CD4-positive, alpha-beta T cell treated with Interleukin-15 for 4 hours (primary cell): ENCODE results near the gene NT5DC4.

ENCODE experiments used
- DNase-seq: peaks from one replicate; pipeline ENCODE4 v3.0.0-alpha.2; 2020; ENCODE audit warnings: low spot score

NT5DC4 gene

DNA sequence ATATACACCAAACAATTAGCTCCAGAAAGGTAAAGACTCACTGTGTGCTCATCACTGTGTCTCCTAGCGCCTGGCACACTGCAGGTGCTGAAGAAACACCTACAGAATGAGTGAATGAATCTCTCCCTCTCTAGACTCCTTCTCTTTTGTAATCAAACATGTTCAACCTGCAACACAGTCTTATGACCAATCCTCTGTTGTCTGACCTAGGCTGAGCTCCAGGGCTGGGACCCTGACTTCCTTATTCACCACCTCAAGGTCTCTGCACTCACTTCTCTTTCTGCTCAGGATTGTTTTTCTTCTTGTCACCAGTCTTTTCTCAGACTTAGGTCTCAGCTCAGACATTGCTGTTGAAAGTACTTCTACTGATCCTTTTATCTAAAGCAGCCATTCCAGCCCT, 33.7 kb downstream of the NT5DC4 start:
- DNase-seq: no peak

DNA sequence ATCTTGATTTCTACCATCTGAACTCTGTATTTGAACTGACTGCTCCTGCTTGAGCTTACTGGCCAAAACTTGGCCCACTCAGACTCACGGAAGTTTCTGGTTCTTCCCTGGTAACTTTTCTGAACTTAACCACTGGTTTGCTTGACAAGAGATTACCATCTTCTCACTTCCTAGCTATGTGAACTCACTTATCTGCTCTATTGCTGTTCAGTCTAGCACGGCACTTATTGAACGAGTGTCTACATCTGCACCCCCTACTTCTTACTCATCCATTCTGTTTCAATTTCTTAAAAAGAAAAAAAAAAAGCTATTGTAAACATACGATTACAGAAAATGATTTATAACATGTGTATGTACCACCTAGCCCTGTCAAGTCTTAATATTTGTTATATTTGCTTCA, 34.6 kb downstream of the NT5DC4 start:
- DNase-seq: no peak

DNA sequence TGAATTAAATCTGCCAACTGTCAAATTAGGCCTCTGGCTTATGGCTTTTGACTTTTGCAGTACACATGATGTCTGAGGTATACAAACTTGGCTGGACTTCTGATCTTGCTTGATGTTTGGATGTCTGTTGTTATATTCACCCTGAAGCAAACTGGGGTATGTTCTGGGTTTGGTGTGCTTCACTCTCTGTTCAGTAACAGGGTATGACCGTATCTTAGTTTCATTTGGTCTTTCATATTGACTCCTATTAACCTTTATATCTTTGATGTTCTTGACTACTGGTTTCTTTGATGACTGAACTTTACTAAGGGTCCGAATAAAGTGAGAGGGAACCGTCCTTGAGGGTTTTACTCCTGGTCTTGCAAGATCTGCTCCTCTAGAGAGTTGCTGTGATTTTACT, 35.4 kb downstream of the NT5DC4 start:
- DNase-seq: no peak

DNA sequence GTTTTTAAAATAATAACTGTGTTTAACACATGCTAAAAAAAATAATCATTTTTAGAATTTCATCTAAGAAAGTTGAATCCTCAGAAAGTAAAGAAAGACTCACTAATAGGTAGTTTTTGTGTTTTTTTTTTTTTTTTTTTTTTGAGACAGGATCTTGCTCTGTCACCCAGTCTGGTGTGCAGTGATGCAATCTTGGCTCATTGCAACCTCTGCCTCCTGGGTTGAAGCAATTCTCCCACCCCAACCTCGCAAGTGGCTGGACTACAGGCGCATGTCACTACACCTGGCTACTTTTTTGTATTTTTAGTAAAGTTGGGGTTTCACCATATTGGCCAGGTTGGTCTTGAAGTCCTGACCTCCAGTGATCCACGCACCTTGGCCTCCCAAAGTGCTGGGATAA, 36.4 kb downstream of the NT5DC4 start:
- DNase-seq: no peak

DNA sequence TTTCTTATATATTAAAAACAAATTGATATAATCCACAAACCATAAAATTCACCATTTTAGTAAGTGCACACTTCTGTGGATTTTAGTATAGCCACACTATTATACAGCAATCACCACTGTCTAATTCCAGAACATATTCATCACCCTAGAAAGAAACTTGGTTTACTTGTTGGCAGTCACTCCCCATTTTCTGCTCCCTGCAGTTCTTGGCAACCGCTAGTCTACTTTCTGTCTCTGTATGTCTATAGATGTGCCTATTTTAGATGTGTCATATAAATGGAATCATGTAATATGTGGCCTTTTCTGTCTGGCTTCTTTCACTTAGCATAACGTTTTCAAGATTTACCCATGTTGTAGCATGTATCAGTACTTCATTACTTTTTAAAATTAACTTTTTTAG, 37.9 kb downstream of the NT5DC4 start:
- no peak for DNase-seq

DNA sequence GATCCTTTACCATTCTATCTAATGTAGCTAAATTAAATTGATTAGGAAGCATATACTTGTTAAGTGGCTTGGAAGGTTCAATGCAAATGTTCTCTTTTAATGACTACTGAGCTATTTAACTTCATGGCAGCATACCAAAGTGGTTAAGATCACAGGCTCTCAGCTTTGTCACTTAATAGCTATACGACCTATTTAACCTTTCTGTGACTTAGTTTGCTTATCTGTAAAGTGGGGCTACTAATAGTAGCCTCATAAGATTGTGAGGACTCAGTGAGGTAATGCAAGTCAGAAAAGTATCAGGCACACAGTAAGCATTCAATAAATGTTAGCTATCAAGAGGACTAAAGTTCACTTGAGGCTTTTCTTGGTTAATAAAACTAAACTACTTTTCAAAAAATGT, 39.3 kb downstream of the NT5DC4 start:
- no peak for DNase-seq

DNA sequence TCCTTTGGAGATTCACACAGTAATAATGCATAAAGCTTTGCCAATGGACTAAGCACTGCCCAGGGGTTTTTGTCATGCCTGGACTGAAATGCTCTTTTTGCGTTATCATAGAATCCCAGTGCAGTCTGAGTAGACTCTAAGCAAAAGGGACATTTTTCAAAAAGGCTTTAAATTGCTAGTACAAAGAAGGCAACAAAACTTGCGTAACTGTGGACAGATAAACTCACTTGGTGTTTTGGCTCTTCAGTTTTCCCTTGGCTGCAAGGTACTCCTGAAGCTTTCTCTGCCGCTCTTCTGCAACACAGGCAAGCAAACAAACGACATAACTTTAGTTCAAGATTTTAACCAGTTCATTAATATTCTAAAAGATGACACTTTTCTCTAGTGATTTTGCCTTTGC, 41.5 kb downstream of the NT5DC4 start:
- DNase-seq: no peak

DNA sequence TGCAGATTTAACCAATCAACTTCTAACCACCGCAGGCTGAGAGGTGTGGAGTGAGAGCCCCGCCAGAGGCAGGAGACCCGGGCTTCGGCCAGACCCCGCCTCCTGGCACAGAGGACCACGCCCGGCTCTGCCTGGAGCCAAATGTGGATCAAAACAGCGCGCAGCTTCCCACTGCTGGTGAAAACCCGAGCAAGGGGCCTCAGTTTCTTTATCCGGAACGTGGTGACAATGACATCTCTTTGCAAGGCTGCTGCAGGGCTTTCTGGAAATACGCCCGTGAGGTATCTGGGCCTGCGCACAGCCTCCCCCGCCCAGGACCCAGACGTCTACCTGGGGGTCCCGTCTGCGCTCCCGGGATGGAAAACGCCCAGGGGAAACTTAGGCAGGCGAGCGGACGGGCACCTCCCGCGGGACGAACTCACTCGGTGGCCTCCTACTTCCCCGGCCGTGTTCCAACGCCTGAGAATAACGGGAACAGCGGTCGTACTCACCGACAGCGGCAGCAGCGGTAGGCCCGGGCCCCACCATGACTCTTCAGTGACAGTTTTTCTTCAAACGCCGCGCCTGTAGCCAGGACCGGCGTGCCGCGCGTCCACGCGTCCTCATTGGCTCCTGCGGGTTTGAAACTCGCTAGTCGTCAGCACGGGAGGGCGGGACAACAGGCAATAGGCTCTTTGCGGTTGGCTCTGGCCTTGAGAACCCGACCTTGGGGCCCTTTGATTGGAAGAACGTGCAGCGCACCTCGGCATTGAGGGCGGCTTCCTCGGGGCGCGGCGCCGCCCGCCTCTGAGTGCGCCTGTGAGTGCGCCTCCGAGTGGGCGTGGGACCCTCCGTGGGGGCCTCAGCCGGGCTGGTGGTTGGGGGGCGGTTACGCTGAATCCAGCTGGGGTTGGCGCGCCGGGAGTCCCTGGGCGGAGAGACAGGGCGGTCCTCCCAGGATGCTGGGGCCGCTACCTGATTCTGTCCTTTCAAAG, 43.5 kb downstream of the NT5DC4 start, which contains the start of gene CKAP2L:
TSS of gene CKAP2L (minus strand) at position 539 of the 974 bp plus-strand sequence. CDS start at position 528, 11 bp downstream.
- DNase-seq: peak; percentile 95

DNA sequence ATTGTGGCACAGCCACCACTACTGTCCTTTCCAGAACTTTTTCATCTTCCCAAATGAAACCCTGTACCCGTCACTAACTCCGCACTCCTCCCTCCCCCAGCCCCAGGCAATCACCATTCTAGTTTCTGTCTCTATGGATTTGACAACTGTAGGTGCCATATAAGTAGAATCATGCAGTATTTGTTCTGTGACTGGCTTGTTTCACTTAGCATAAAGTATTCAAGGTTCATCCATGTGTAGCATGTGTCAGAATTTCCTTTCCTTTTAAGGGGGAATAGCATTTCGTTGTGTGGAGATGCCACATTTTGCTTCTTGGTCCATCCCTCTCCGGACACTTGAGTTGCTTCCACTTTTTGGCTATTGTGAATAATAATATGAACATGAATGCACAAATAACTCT, 44.4 kb downstream of the NT5DC4 start:
- DNase-seq: no peak

DNA sequence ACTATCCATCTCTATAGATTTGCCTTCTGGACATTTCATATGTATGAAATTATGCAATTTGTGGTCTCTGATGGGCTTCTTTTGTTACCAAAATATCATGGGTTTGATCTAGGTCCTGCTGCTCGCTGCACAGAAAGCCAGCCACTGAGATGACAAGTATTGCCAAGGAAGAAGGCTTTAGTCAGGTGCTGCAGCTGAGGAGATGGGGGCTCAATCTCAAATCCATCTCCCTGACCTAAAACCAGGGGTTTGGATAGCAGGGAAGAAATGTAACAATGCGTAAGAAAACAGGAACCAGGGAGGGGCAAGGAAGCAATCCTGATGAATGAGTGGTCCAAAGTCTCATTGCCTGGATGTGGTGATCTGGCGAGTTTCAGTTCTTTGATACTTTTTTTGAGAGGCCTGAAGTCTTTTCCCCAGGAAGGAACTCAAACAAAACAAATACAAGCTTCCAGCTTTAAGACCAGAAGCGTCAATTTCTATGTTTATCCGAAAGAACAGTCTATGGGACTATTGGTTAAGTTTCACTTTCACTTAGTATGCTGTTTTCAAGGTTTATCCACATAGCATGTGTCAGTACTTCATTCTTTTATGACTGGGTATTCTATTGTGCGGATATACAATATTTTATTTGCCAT, 47.0 kb downstream of the NT5DC4 start:
- no peak for DNase-seq

DNA sequence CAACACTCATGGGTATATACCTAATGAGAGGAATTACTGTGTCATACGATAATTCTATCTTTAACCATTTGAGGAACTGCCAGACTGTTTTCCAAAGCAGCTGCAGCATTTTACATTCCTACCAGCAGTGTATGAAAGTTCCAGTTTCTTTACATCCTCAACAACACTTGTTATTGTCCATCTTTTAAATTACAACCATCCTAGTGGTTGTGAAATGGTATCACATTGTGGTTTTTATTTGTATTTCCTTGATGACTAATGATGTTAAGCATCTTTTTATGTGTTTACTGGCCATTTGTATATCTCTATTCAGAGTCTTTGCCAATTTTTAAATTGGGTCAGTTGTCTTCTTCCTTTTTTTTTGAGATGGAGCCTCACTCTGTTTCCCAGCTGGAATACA, 47.6 kb downstream of the NT5DC4 start:
- no peak for DNase-seq

DNA sequence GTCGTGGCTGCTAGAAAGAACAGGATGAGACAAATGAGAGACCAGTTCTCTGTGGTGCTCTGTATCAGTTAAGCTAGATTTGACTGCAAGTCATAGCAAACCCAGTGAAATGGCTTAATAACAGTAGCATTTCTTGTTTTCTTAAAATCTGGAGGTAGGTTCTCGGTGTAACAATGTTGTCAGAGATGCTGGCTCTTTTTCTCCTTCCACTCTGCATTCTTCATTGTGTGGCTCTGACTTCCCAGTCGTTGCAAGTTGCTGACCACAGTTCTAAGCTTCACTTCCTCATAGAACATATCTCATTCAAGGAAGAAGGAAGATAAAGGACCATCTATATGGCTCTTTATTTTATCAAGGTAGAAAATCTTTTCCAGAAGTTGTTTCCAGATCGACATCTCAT, 51.5 kb downstream of the NT5DC4 start:
- DNase-seq: no peak

DNA sequence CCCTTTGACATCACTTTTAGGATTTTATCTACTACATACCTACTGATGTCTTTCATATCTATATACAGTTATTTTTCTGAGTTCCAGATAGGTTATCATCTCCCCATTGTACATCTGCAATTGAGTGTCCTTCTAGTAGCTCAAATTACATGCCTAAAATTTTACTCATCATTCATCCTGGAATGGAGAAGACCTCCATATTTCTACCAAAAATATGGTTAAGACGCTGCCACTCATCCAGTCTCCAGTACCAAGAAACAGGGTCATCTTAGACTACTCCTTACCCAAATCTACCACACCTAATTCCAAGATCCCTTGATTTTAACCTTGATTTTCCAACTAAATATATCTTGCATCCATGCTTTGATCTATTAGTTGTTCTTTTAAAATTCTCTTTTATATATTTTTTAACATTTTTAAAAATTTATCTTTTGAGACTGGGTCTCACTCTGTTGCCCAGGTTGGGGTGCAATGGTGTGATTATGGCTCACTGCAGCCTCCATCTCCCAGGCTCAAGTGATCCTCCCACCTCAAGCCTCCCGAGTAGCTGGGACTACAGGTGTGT, 52.2 kb downstream of the NT5DC4 start:
- DNase-seq: no peak

DNA sequence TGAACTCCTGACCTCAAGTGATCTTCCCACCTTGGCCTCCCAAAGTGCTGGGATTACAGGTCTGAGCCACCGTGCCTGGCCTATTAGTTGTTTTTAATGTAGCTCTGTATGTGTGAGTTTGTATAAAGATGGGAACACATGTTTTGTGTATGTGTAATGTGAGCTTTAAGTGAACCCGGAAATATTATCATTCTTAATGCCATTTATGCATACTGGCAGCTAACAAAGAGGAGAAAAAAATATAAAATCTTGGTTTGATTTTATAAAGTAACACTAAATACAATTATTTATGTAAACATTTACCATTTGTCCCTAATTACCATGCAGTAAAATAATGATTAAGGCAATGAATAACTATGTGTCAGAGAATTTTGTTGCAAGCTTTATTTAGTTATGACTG, 52.7 kb downstream of the NT5DC4 start:
- DNase-seq: no peak

DNA sequence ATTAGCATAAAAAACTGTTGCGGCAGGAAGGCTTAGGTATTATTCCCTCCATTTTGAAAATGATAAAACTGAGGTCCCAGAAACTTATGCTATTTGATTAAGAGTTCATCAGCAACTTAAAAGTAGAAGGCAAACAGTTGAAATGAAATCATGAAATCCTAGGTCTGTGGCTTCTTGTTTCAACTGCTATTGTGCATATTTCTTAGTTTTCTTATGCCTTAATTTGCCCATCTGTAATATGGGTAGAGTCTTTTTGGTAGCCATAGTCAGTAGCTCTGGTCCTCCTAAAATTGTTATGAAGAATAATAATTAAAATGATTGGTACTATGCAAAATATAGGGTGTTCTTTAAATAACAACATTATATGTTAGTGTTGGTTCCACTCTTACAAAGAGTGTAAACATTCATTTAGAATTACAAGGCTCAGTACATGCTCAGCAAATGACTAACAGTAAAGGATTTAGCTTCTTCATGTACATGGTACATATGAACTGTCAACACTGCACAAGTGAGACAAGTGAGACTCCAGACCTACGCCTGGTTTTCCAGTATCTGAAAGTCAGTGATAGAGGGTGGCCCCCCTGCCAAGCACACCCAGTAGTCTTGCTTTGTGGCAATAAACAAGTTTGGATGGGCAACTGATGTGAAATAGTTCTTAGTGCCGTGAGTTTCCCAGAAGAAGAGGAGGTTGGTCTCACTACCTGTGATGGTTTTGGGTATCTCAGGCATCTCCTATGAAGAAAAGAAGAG, 53.9 kb downstream of the NT5DC4 start:
- no peak for DNase-seq

DNA sequence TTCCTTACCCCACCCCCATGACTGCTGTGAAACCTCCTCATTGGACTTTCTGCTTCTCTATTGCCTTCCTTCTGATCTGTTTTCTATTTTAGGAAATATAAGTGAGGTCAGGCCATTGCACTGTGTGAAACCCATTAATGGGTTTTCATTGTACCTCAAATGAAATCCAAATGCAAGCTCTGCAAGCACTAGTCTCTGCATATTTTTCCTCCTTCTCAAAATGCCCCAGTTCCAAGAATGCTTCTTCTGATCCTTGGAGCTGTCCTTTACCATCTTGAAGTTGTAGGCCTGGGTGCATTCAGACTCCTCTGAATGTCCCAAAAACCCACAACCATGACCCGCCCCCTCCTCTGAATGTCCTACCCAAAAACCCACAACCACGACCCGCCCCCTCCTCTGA, 55.3 kb downstream of the NT5DC4 start:
- DNase-seq: no peak

DNA sequence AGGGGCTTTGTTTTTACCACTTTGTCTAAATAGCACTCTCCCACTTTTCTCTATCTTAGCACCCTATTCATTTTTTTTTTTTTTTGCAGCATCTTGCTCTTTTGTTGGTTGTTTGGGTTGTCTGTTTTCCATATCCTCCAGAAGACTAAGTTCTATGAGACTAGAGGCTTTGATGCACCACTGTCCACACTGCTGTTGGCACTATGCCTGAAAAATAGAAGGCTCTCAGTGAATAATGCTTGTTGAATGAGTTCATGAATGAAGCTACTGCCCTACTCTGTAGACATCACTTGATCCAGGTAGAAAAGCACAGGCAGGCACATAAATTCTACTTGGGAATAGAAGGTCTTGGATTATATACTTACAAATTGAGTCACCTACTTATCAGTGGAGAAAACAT, 56.2 kb downstream of the NT5DC4 start:
- no peak for DNase-seq

DNA sequence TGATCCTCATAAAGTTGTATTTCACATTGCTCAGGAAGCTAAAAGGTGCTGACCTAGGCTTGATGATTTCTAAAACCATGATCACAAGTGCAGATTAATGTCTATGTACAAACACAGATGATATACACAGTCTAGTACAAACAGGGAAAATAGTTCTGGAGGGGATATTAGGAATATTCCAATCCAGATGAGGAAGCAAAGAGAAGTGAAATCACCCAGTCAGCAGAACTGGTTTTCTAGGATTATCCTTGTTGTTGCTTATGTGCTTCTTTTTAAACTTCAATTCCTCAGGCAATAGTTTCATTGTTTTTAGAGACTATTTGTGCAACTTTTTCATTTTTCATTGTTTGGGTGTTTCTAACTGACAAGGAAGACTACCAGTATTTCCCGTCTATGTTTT, 58.8 kb downstream of the NT5DC4 start:
- DNase-seq: no peak

DNA sequence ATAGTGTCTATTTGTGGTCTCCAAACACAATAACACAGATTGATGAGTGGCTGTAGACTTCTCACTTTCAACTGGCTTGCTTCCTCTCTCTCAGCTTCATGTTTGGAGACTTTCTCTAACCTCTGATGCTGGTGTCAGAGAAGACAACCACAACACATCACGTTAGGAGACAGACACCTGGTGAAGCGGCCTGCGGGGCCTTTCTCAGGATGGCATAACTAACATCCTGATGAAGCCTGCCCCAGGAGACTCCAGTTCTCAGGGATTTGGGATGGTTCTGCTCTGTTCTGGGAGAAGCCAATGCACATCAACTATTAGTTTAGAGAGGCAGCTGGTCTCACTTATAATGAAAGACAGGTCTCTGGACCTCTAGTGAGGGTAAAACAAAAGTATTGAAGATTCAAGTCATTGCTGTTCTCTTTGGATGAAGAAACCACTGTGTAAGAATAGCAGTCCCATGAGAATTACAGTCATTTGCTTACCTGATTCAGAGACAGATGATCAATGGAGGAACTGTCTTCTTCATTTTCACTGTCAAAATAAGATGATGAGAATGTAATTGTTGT, 61.5 kb downstream of the NT5DC4 start:
- no peak for DNase-seq

DNA sequence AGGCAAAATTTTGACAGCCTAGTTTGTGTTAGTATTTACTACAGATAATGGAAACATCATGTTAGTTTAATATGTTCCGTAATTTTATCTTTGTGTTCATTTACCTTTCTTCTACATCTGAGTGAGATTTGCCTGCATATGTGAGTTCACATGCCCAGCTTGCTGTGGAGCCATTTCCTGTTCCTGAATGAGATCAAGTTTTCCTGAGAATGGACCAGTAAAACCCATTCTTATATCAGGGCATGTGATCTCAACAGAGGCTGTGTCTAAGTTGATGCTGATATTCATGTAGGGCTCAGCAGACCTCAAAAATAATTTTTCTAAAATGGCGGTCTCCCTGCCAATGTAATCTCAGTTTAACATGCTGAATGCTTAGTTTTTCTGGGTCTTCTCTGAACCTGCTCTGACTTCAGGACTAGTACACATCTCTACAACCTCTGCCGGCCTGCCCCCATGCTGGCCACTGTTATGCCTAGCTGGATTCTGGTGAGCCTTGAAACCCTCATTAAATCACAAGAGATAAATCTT, 62.4 kb downstream of the NT5DC4 start:
- DNase-seq: no peak
